H1 (cell line): ENCODE results near the gene LRRC14B. TPM values are rescaled to one million over a fixed set of nuclear protein-coding genes. Genes with fewer than 3 reads are reported as not detected.

Source experiments
- CTCF ChIA-PET: fragments of 300-600 bp; sonication (Branson Sonifier 250); formaldehyde crosslinking; loops from one replicate; lab custom pipeline; 2021; ENCODE audit not compliant: partially characterized antibody; lab: Charles Lee
- POLR2A ChIA-PET: fragments of 300-600 bp; sonication (Branson Sonifier 250); formaldehyde crosslinking; loops from one replicate; lab custom pipeline; 2021; ENCODE audit warnings: inconsistent platforms; ENCODE audit not compliant: partially characterized antibody; lab: Charles Lee
- DNase-seq, 2 experiments: peaks; one replicate each; pipeline versions ENCODE4 v3.0.0 to v3.0.0-alpha.2; 2010 to 2022; ENCODE audit warnings: low spot score in 2 of 2, low read depth in 1 of 2, mixed read lengths in 1 of 2
- FAIRE-seq: peaks from 2 replicates; lab custom pipeline; 2011; peaks lifted over from hg19 to GRCh38; lab: Jason Lieb, UNC
- H2AFZ ChIP-seq: 2 replicates; pipeline ENCODE4 v1.8.1; 2012; ENCODE audit warnings: low read length, inconsistent platforms
- H2AK5ac ChIP-seq: 2 replicates; pipeline ENCODE4 v1.6.1; 2013; ENCODE audit warnings: low read depth, low read length
- H2BK120ac ChIP-seq: replicated peaks from 2 replicates; pipeline ENCODE3; 2013; ENCODE audit warnings: low read depth, low read length, inconsistent platforms
- H2BK12ac ChIP-seq: 2 replicates; pipeline ENCODE4 v1.6.1; 2013; ENCODE audit warnings: low read depth, low read length
- H2BK15ac ChIP-seq: 2 replicates; pipeline ENCODE4 v1.6.1; 2013; ENCODE audit warnings: low read length
- H2BK20ac ChIP-seq: 2 replicates; pipeline ENCODE4 v1.6.1; 2013; ENCODE audit warnings: low read length
- H2BK5ac ChIP-seq: 2 replicates; pipeline ENCODE4 v1.6.1; 2013; ENCODE audit warnings: low read depth, low read length
- H3K14ac ChIP-seq: 2 replicates; pipeline ENCODE4 v1.6.1; 2013; ENCODE audit warnings: inconsistent platforms; ENCODE audit not compliant: insufficient read length
- H3K18ac ChIP-seq: 2 replicates; pipeline ENCODE4 v1.6.1; 2013; ENCODE audit warnings: low read length; ENCODE audit errors: extremely low read depth
- H3K23ac ChIP-seq: 2 replicates; pipeline ENCODE4 v1.6.1; 2013; ENCODE audit warnings: inconsistent platforms; ENCODE audit not compliant: insufficient read length
- H3K23me2 ChIP-seq: 2 replicates; pipeline ENCODE4 v1.6.1; 2013; ENCODE audit warnings: low read depth, low read length
- H3K27ac ChIP-seq: 2 replicates; pipeline ENCODE4 v1.6.1; 2011; ENCODE audit warnings: low read depth, low read length, inconsistent platforms
- H3K27me3 ChIP-seq, 4 experiments: replicated peaks in 1 of 4; 1 replicate in 1 of 4; 2 replicates in 3 of 4; pipeline versions ENCODE4 v1.6.1 to v1.8.1; 2011 to 2013; ENCODE audit warnings: low read length in 3 of 4, mild to moderate bottlenecking in 3 of 4, inconsistent platforms in 2 of 4, mixed read lengths in 2 of 4, moderate library complexity in 1 of 4; ENCODE audit not compliant: control insufficient read depth in 3 of 4, insufficient read depth in 3 of 4; ENCODE audit errors: extremely low read depth in 1 of 4
- H3K36me3 ChIP-seq, 4 experiments: 2 replicates each; pipeline versions ENCODE4 v1.6.1 to v1.8.1; 2011 to 2013; ENCODE audit warnings: mild to moderate bottlenecking in 4 of 4, low read length in 3 of 4, moderate library complexity in 2 of 4, control low read depth in 1 of 4, inconsistent platforms in 1 of 4; ENCODE audit not compliant: insufficient read depth in 4 of 4, control insufficient read depth in 2 of 4
- H3K4ac ChIP-seq: replicated peaks from 2 replicates; pipeline ENCODE3; 2013; ENCODE audit warnings: low read length, low read depth, mixed read lengths, inconsistent platforms; ENCODE audit not compliant: insufficient read length
- H3K4me1 ChIP-seq, 4 experiments: replicated peaks in 1 of 4; 1 replicate in 1 of 4; 2 replicates in 3 of 4; pipeline versions ENCODE4 v1.6.1 to v1.8.1; 2011 to 2013; ENCODE audit warnings: low read length in 3 of 4, inconsistent platforms in 2 of 4, mixed read lengths in 1 of 4; ENCODE audit not compliant: insufficient read depth in 4 of 4, control insufficient read depth in 3 of 4
- H3K4me2 ChIP-seq, 2 experiments: 2 replicates each; pipeline versions ENCODE4 v1.6.1 to v1.8.1; 2011 to 2013; ENCODE audit warnings: low read depth in 2 of 2, low read length in 2 of 2, control low read depth in 1 of 2, inconsistent platforms in 1 of 2, mild to moderate bottlenecking in 1 of 2; ENCODE audit not compliant: insufficient read depth in 1 of 2
- H3K4me3 ChIP-seq, 4 experiments: fragments of 200-600, 300-600 bp in 1 of 4; sonication (generic), shearing (Covaris generic), sonication (Bioruptor Twin) in 1 of 4; 2 replicates each; pipeline versions ENCODE4 v1.5.1 to v1.8.1; 2011 to 2016; ENCODE audit warnings: low read length in 4 of 4, low read depth in 3 of 4, control low read depth in 2 of 4, inconsistent platforms in 2 of 4, mild to moderate bottlenecking in 2 of 4, mixed read lengths in 1 of 4, moderate library complexity in 1 of 4; ENCODE audit not compliant: insufficient read depth in 2 of 4; ENCODE audit errors: extremely low read depth in 1 of 4
- H3K56ac ChIP-seq: replicated peaks from 2 replicates; pipeline ENCODE3; 2013; ENCODE audit warnings: low read depth, mild to moderate bottlenecking, mixed read lengths, low read length, inconsistent platforms; ENCODE audit not compliant: insufficient read length
- H3K79me1 ChIP-seq: 2 replicates; pipeline ENCODE4 v1.6.1; 2013; ENCODE audit warnings: low read depth, low read length, control low read depth
- H3K79me2 ChIP-seq, 2 experiments: 2 replicates each; pipeline versions ENCODE4 v1.6.1 to v1.8.1; 2012 to 2013; ENCODE audit warnings: low read length in 2 of 2, mild to moderate bottlenecking in 2 of 2, inconsistent platforms in 1 of 2; ENCODE audit not compliant: insufficient read depth in 2 of 2, control insufficient read depth in 1 of 2
- H3K9ac ChIP-seq, 4 experiments: replicated peaks in 1 of 4; 1 replicate in 1 of 4; 2 replicates in 3 of 4; pipeline versions ENCODE4 v1.6.1 to v1.8.1; 2011 to 2013; ENCODE audit warnings: low read depth in 3 of 4, low read length in 3 of 4, control low read depth in 2 of 4, mild to moderate bottlenecking in 2 of 4, moderate library complexity in 2 of 4, inconsistent platforms in 1 of 4; ENCODE audit errors: extremely low read depth in 1 of 4
- H3K9me3 ChIP-seq, 2 experiments: 2 replicates each; pipeline versions ENCODE4 v1.6.1 to v1.8.1; 2012 to 2013; ENCODE audit warnings: mild to moderate bottlenecking in 2 of 2, moderate library complexity in 2 of 2, control low read depth in 1 of 2, inconsistent platforms in 1 of 2, low read depth in 1 of 2, low read length in 1 of 2, mixed read lengths in 1 of 2; ENCODE audit not compliant: insufficient read depth in 2 of 2
- H4K20me1 ChIP-seq, 2 experiments: replicated peaks in 1 of 2; 2 replicates each; pipeline versions ENCODE3 to v1.8.1; 2011 to 2013; ENCODE audit warnings: inconsistent platforms in 2 of 2, low read length in 2 of 2, mild to moderate bottlenecking in 1 of 2; ENCODE audit not compliant: insufficient read depth in 2 of 2, control insufficient read depth in 1 of 2
- H4K5ac ChIP-seq: 2 replicates; pipeline ENCODE4 v1.6.1; 2013; ENCODE audit warnings: low read length, low read depth, mixed read lengths, inconsistent platforms; ENCODE audit not compliant: insufficient read length
- H4K8ac ChIP-seq: 2 replicates; pipeline ENCODE4 v1.8.0; 2013; ENCODE audit warnings: mild to moderate bottlenecking, moderate library complexity, low read length, inconsistent platforms; ENCODE audit not compliant: insufficient read depth; ENCODE audit errors: extremely low read depth
- H4K91ac ChIP-seq: replicated peaks from 2 replicates; pipeline ENCODE3; 2013; ENCODE audit warnings: low read length, mixed read lengths, inconsistent platforms; ENCODE audit not compliant: insufficient read length
- ATF2 ChIP-seq: IDR thresholded peaks from 2 replicates; pipeline ENCODE4 v1.6.1; 2012; ENCODE audit warnings: low read length, inconsistent platforms
- HDAC6 ChIP-seq: IDR thresholded peaks from one replicate; pipeline ENCODE4 v1.7.1; 2012; ENCODE audit warnings: low read depth, mild to moderate bottlenecking, inconsistent platforms, low read length, moderate library complexity
- KDM1A ChIP-seq: fragments of 200-600, 300-600 bp; sonication (generic); IDR thresholded peaks from 2 replicates; pipeline ENCODE4 v1.7.1; 2016; ENCODE audit warnings: mild to moderate bottlenecking, low read length, borderline replicate concordance
- NANOG ChIP-seq: IDR thresholded peaks from 2 replicates; pipeline ENCODE4 v1.6.1; 2011; ENCODE audit warnings: low read length, low read depth, mild to moderate bottlenecking, inconsistent platforms; ENCODE audit not compliant: insufficient read depth, poor library complexity, severe bottlenecking
- RBBP5 ChIP-seq: IDR thresholded peaks from 2 replicates; pipeline ENCODE4 v1.7.1; 2012; ENCODE audit warnings: low read depth, mild to moderate bottlenecking, inconsistent platforms, low read length, moderate library complexity, borderline replicate concordance
- RNF2 ChIP-seq: fragments of 200-900, 300-1000 bp; sonication (generic); IDR thresholded peaks from 2 replicates; pipeline ENCODE4 v1.7.1; 2016; ENCODE audit warnings: borderline replicate concordance, low read depth, mild to moderate bottlenecking, antibody characterized with exemption, low read length; ENCODE audit not compliant: poor library complexity, severe bottlenecking; ENCODE audit errors: missing control alignments
- ZNF274 ChIP-seq: IDR thresholded peaks from 2 replicates; pipeline ENCODE4 v1.7.0; 2012; ENCODE audit warnings: low read length, borderline replicate concordance; ENCODE audit errors: extremely low read depth
- WGBS, 2 experiments: shearing (Covaris generic) in 1 of 2; methylation state at CpG; one replicate each; pipeline versions ENCODE4 v1.1.6 to v1.1.7; 2013 to 2015; ENCODE audit warnings: low lambda C conversion rate in 2 of 2, mixed read lengths in 2 of 2, inconsistent platforms in 1 of 2, low coverage in 1 of 2, missing lambda C conversion rate in 1 of 2; ENCODE audit not compliant: insufficient replicate concordance in 2 of 2, insufficient coverage in 1 of 2, insufficient read length in 1 of 2; ENCODE audit errors: extremely low coverage in 1 of 2, missing lambda C conversion rate in 1 of 2; 5-methylcytosine and 5-hydroxymethylcytosine counted together
- polyA plus RNA-seq, 7 experiments: library from polyadenylated mRNA; depleted of rRNA in 3 of 7; stranded (reverse) in 5 of 7; unstranded in 2 of 7; fragments of >200 nt in 5 of 7; fragments of 200-250 nt in 2 of 7; gene quantifications; 1 replicate in 5 of 7; 2 replicates in 1 of 7; 4 replicates in 1 of 7; pipeline versions ENCODE4 v1.2.1 to v1.2.3, GENCODE V29; 2011 to 2013; ENCODE audit warnings: missing spikeins in 2 of 7, mixed read lengths in 2 of 7
- total RNA-seq: library from RNA; stranded (reverse); fragmentation: NEBNext Ultra II Directional; extraction: Animal tissue kit (Norgen Biotek cat#: 25700); gene quantifications from 2 replicates; pipeline ENCODE4 v1.2.1, GENCODE V29; 2021

Gene LRRC14B
- total and polyA plus RNA-seq, 2 of the 8 experiments (the other 6 are each of a cell fraction or from before 2014, with no cell fraction given), result not detected

- no peak overlapping the region for H4K91ac ChIP-seq
- H3K79me2 ChIP-seq, result peaks cover 3 to 49% of the 10 kb centered on the region in 2 experiments; a peak in 3 of 4 replicates
- H3K79me1 ChIP-seq, result peaks cover 2% of the 10 kb centered on the region; the same call in 1 of the 2 replicates
- H3K9ac ChIP-seq, result peak overlapping the region; percentile 45 to 81 (median 59)
- FAIRE-seq, result no peak
- no peak for DNase-seq
- peak overlapping the region; percentile 57 for H4K8ac ChIP-seq
- peaks cover 4 to 5% of the 10 kb centered on the region in 2 experiments for H4K20me1 ChIP-seq
- no peak overlapping the region for H3K4ac ChIP-seq
- no peaks in the 10 kb centered on the region for H3K9me3 ChIP-seq
- ChIA-PET CTCF (interaction anchor here (0.5 to 2.9 kb wide), 8 partner anchors 11 to 707 kb away, joined by 3 to 10 read pairs (median 4); partner anchors contain the start of gene LRRC14B), POLR2A (interaction anchor here (1.1 to 2.2 kb wide), 10 partner anchors 9 to 52 kb away, joined by 3 to 8 read pairs (median 4); partner anchors contain the start of genes LRRC14B and PDCD6)
- no peak overlapping the region for H2BK5ac ChIP-seq
- H3K36me3 ChIP-seq, result peaks cover 0 to 10% (median 0%) of the 10 kb centered on the region in 4 experiments; a peak in 3 of 8 replicates
- no peak overlapping the region for H2BK12ac ChIP-seq
- H2AFZ ChIP-seq, result 0 out of 2 replicates have a peak overlapping the region, but pooled peaks have one; percentile 82
- H4K5ac ChIP-seq, result no peak overlapping the region
- H3K23me2 ChIP-seq, result peaks cover 3% of the 10 kb centered on the region
- H3K4me2 ChIP-seq, result peak overlapping the region; percentile 79 to 91
- no peak overlapping the region for H2BK20ac ChIP-seq
- H3K4me1 ChIP-seq, result peaks cover 0 to 4% (median 2%) of the 10 kb centered on the region in 4 experiments; a peak in 2 of 7 replicates
- no peak overlapping the region for H3K14ac ChIP-seq
- H2BK15ac ChIP-seq, result no peak overlapping the region
- 3% methylated on average over 61 of the region's 73 CpGs; no CpG with 5 or more reads in 1 of the 2 experiments for WGBS, 2 experiments
- H3K56ac ChIP-seq, result no peak overlapping the region
- no peak overlapping the region for H3K23ac ChIP-seq
- no peak overlapping the region; the same call in 1 of the 2 replicates for H3K18ac ChIP-seq
- H3K4me3 ChIP-seq, result peak overlapping the region; percentile 84 to 93 (median 90)
- H3K27ac ChIP-seq, result no peak overlapping the region
- H2BK120ac ChIP-seq, result no peak overlapping the region
- no peaks in the 10 kb centered on the region for H3K27me3 ChIP-seq
- H2AK5ac ChIP-seq, result no peak overlapping the region
- TF ChIP-seq NANOG (no peak), HDAC6 (no peak), ATF2 (no peak), KDM1A (no peak), ZNF274 (no peak), RBBP5 (peak; percentile 23; the same call in 1 of the 2 replicates), RNF2 (no peak)
Observed at GRCh38 chr5:218457-219291, 27.4 kb downstream of the LRRC14B start.
